HL-60 (cell line): ENCODE data around the gene UQCC3.
"Not testable (repeated sequence)": the region's sequence is repeated elsewhere in the genome, so short reads cannot be mapped to it uniquely, and the experiment has no call there.

Source experiments
- GABPA ChIP-seq: IDR thresholded peaks from 2 replicates; pipeline ENCODE4 v1.6.1; 2012; ENCODE audit warnings: low read depth
- POLR2AphosphoS5 ChIP-seq: IDR thresholded peaks from 2 replicates; pipeline ENCODE4 v1.6.1; 2012; ENCODE audit warnings: low read depth
- SPI1 ChIP-seq: IDR thresholded peaks from 2 replicates; pipeline ENCODE4 v1.6.1; 2012; ENCODE audit warnings: low read depth, mild to moderate bottlenecking, borderline replicate concordance
- TF ChIP-seq, protein P1 (sequence below): IDR thresholded peaks from one replicate; pipeline ENCODE4 v1.5.1; 2011; ENCODE audit warnings: low read length, control low read depth, inconsistent platforms; ENCODE audit not compliant: insufficient read depth
- TF ChIP-seq, protein P2 (sequence below): IDR thresholded peaks from 2 replicates; pipeline ENCODE4 v1.6.1; 2012; ENCODE audit warnings: low read depth; ENCODE audit not compliant: insufficient replicate concordance

DNA sequence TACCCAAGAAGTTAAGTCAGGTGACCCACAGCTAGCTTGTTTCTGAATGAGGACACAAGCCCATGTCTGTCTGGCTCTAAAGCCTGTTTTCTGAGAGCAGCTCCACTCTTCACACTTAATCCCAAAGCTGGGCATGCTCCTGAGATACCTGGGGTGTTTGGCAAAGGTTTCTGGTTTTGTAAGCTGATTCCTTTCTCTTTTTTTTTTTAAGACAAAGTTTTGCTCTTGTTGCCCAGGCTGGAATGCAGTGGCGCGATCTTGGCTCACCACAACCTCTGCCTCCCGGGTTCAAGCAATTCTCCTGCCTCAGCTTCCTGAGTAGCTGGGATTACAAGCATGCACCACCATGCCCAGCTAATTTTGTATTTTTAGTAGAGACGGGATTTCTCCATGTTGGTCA is 22.2 kb downstream of the UQCC3 start:
- TF ChIP-seq, protein P1, sequence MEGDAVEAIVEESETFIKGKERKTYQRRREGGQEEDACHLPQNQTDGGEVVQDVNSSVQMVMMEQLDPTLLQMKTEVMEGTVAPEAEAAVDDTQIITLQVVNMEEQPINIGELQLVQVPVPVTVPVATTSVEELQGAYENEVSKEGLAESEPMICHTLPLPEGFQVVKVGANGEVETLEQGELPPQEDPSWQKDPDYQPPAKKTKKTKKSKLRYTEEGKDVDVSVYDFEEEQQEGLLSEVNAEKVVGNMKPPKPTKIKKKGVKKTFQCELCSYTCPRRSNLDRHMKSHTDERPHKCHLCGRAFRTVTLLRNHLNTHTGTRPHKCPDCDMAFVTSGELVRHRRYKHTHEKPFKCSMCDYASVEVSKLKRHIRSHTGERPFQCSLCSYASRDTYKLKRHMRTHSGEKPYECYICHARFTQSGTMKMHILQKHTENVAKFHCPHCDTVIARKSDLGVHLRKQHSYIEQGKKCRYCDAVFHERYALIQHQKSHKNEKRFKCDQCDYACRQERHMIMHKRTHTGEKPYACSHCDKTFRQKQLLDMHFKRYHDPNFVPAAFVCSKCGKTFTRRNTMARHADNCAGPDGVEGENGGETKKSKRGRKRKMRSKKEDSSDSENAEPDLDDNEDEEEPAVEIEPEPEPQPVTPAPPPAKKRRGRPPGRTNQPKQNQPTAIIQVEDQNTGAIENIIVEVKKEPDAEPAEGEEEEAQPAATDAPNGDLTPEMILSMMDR = not testable (repeated sequence)
- not testable (repeated sequence) for TF ChIP-seq POLR2AphosphoS5, GABPA, SPI1
- TF ChIP-seq, protein P2, sequence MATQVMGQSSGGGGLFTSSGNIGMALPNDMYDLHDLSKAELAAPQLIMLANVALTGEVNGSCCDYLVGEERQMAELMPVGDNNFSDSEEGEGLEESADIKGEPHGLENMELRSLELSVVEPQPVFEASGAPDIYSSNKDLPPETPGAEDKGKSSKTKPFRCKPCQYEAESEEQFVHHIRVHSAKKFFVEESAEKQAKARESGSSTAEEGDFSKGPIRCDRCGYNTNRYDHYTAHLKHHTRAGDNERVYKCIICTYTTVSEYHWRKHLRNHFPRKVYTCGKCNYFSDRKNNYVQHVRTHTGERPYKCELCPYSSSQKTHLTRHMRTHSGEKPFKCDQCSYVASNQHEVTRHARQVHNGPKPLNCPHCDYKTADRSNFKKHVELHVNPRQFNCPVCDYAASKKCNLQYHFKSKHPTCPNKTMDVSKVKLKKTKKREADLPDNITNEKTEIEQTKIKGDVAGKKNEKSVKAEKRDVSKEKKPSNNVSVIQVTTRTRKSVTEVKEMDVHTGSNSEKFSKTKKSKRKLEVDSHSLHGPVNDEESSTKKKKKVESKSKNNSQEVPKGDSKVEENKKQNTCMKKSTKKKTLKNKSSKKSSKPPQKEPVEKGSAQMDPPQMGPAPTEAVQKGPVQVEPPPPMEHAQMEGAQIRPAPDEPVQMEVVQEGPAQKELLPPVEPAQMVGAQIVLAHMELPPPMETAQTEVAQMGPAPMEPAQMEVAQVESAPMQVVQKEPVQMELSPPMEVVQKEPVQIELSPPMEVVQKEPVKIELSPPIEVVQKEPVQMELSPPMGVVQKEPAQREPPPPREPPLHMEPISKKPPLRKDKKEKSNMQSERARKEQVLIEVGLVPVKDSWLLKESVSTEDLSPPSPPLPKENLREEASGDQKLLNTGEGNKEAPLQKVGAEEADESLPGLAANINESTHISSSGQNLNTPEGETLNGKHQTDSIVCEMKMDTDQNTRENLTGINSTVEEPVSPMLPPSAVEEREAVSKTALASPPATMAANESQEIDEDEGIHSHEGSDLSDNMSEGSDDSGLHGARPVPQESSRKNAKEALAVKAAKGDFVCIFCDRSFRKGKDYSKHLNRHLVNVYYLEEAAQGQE = not testable (repeated sequence)
